ENCODE results near the gene RAMP1.
A peak's percentile ranks its signal among the peaks of the same experiment; 100 is the strongest.
"Not testable (repeated sequence)": the region's sequence is repeated elsewhere in the genome, so short reads cannot be mapped to it uniquely, and the experiment has no call there.

RAMP1 gene

GRCh38 chr2:237921967-237922492 lies 62.6 kb downstream of the RAMP1 start:
- DNase-seq = no peak

- DNase-seq = no peak
These were observed 63.4 kb downstream of the RAMP1 start for GRCh38 chr2:237922641-237923361.

GRCh38 chr2:237923481-237924163 lies 64.2 kb downstream of the RAMP1 start:
- DNase-seq = no peak

GRCh38 chr2:237924164-237924534 lies 64.7 kb downstream of the RAMP1 start:
- DNase-seq = no peak

- no peak for DNase-seq
These were observed 67.7 kb downstream of the RAMP1 start for GRCh38 chr2:237927135-237927534.

- no peak for DNase-seq
These were observed 68.6 kb downstream of the RAMP1 start for GRCh38 chr2:237927986-237928385.

GRCh38 chr2:237929979-237930378 lies 70.6 kb downstream of the RAMP1 start:
- DNase-seq = no peak

- DNase-seq = peak; percentile 22
These were observed 71.8 kb downstream of the RAMP1 start for GRCh38 chr2:237931205-237931721.

- DNase-seq = no peak
These were observed 73.3 kb downstream of the RAMP1 start for GRCh38 chr2:237932731-237933131.

- DNase-seq = no peak
These were observed 74.8 kb downstream of the RAMP1 start for GRCh38 chr2:237934186-237934585.

GRCh38 chr2:237935740-237936452 lies 76.5 kb downstream of the RAMP1 start:
- DNase-seq = no peak

GRCh38 chr2:237939251-237939650 lies 79.8 kb downstream of the RAMP1 start:
- no peak for DNase-seq

- no peak for DNase-seq
These were observed 81.4 kb downstream of the RAMP1 start for GRCh38 chr2:237940828-237941227.

- DNase-seq = no peak
These were observed 81.8 kb downstream of the RAMP1 start for GRCh38 chr2:237941239-237941638.

- no peak for DNase-seq
These were observed 83.1 kb downstream of the RAMP1 start for GRCh38 chr2:237942513-237942899.

GRCh38 chr2:237943395-237944094 lies 84.1 kb downstream of the RAMP1 start:
- no peak for DNase-seq

- no peak for DNase-seq
These were observed 84.9 kb downstream of the RAMP1 start for GRCh38 chr2:237944302-237944701.

GRCh38 chr2:237946423-237946822 lies 87.0 kb downstream of the RAMP1 start:
- no peak for DNase-seq

- DNase-seq = not testable (repeated sequence)
These were observed 91.9 kb downstream of the RAMP1 start for GRCh38 chr2:237951354-237951753.

GRCh38 chr2:237951878-237952277 lies 92.5 kb downstream of the RAMP1 start:
- DNase-seq = no peak

GRCh38 chr2:237952851-237953250 lies 93.4 kb downstream of the RAMP1 start:
- DNase-seq = no peak

GRCh38 chr2:237955640-237956401 lies 96.4 kb downstream of the RAMP1 start:
- DNase-seq = no peak

All from SIG-M5 (cell line).